ENCODE data around the gene C12orf56. TPM values are rescaled to one million over a fixed set of nuclear protein-coding genes. Genes with fewer than 3 reads are reported as not detected.

C12orf56 gene
- total RNA-seq, 1 experiment from 2014 or later: not detected

DNA sequence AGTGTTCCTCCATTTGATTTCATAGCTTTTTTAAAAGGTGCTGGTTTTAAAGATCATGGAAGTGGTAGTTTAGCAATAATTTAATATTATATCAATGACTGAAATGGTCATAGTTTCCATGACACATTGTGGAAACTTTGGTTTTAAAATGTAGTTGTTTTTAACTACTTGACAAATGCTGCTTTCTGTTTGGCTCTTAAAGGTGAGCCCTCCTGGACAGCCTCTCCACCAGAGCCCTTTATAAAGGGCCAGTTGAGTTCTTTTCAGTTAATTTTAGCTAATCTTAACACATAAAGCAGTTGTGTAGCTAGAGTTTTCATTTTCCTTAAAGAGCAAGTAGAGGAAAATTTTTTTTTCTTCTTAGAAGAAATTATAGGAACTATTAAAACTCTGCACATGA is 27.7 kb upstream of the C12orf56 start:
- Histone ChIP-seq H3K4me1 (ENCODE audit: control insufficient read depth in 1 of 2, insufficient read depth in 2 of 2, low read length in 2 of 2) (no peaks in the 10 kb centered on the region), H3K9me3 (ENCODE audit: control insufficient read depth in 1 of 2, insufficient read depth in 1 of 2, low read depth in 1 of 2, low read length in 2 of 2) (no peaks in the 10 kb centered on the region), H3K9ac (ENCODE audit: low read length) (no peak overlapping the region), H4K20me1 (ENCODE audit: insufficient read depth) (peaks cover 6% of the 10 kb centered on the region; the same call in 1 of the 2 replicates), H3K4me3 (replicated peaks in 1 of 2; ENCODE audit: low read depth in 1 of 2, low read length in 2 of 2) (no peak overlapping the region), H2AFZ (ENCODE audit: low read depth, low read length, poor library complexity, severe bottlenecking) (no peak overlapping the region), H3K27me3 (ENCODE audit: insufficient read depth, low read length) (no peaks in the 10 kb centered on the region), H3K36me3 (ENCODE audit: control insufficient read depth in 1 of 2, insufficient read depth in 2 of 2, low read length in 2 of 2) (peaks cover 70 to 81% of the 10 kb centered on the region in 2 experiments), H3K9me2 (ENCODE audit: insufficient read depth) (no peaks in the 10 kb centered on the region), H3K27ac (ENCODE audit: low read depth, low read length) (no peak overlapping the region), H3K79me2 (ENCODE audit: insufficient read depth, low read length) (peaks cover 22% of the 10 kb centered on the region), H3K4me2 (ENCODE audit: low read length) (no peak overlapping the region)
- TF ChIP-seq FOSL1 (IDR thresholded peaks at IDR 0.05; ENCODE audit: low read depth): no peak
- TF ChIP-seq, protein P1, sequence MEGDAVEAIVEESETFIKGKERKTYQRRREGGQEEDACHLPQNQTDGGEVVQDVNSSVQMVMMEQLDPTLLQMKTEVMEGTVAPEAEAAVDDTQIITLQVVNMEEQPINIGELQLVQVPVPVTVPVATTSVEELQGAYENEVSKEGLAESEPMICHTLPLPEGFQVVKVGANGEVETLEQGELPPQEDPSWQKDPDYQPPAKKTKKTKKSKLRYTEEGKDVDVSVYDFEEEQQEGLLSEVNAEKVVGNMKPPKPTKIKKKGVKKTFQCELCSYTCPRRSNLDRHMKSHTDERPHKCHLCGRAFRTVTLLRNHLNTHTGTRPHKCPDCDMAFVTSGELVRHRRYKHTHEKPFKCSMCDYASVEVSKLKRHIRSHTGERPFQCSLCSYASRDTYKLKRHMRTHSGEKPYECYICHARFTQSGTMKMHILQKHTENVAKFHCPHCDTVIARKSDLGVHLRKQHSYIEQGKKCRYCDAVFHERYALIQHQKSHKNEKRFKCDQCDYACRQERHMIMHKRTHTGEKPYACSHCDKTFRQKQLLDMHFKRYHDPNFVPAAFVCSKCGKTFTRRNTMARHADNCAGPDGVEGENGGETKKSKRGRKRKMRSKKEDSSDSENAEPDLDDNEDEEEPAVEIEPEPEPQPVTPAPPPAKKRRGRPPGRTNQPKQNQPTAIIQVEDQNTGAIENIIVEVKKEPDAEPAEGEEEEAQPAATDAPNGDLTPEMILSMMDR (IDR thresholded peaks at IDR 0.05 in 2 of 3, conservative IDR thresholded peaks at IDR 0.05 in 1 of 3; ENCODE audit: borderline replicate concordance in 1 of 3, insufficient read depth in 1 of 3, low read depth in 2 of 3, low read length in 2 of 3): no peak
- no peak for TF ChIP-seq ZFX (IDR thresholded peaks at IDR 0.05)
- TF ChIP-seq RAD21 (IDR thresholded peaks at IDR 0.05; ENCODE audit: low read depth): no peak
- TF ChIP-seq ZBTB33 (IDR thresholded peaks at IDR 0.05; ENCODE audit: extremely low read depth, insufficient replicate concordance, low read length): no peak
- TF ChIP-seq ATF3 (IDR thresholded peaks at IDR 0.05): no peak
- TF ChIP-seq, protein P2, sequence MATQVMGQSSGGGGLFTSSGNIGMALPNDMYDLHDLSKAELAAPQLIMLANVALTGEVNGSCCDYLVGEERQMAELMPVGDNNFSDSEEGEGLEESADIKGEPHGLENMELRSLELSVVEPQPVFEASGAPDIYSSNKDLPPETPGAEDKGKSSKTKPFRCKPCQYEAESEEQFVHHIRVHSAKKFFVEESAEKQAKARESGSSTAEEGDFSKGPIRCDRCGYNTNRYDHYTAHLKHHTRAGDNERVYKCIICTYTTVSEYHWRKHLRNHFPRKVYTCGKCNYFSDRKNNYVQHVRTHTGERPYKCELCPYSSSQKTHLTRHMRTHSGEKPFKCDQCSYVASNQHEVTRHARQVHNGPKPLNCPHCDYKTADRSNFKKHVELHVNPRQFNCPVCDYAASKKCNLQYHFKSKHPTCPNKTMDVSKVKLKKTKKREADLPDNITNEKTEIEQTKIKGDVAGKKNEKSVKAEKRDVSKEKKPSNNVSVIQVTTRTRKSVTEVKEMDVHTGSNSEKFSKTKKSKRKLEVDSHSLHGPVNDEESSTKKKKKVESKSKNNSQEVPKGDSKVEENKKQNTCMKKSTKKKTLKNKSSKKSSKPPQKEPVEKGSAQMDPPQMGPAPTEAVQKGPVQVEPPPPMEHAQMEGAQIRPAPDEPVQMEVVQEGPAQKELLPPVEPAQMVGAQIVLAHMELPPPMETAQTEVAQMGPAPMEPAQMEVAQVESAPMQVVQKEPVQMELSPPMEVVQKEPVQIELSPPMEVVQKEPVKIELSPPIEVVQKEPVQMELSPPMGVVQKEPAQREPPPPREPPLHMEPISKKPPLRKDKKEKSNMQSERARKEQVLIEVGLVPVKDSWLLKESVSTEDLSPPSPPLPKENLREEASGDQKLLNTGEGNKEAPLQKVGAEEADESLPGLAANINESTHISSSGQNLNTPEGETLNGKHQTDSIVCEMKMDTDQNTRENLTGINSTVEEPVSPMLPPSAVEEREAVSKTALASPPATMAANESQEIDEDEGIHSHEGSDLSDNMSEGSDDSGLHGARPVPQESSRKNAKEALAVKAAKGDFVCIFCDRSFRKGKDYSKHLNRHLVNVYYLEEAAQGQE (IDR thresholded peaks at IDR 0.05; ENCODE audit: low read depth): no peak
- TF ChIP-seq, protein P3, sequence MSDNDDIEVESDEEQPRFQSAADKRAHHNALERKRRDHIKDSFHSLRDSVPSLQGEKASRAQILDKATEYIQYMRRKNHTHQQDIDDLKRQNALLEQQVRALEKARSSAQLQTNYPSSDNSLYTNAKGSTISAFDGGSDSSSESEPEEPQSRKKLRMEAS (IDR thresholded peaks at IDR 0.05): no peak
- TF ChIP-seq EZH2 (IDR thresholded peaks at IDR 0.05): no peak
- no peak for TF ChIP-seq POLR2AphosphoS5 (IDR thresholded peaks at IDR 0.05; ENCODE audit: low read depth, low read length)
- TF ChIP-seq CEBPB (IDR thresholded peaks at IDR 0.05; ENCODE audit: low read depth): no peak
- no peak for TF ChIP-seq YY1 (IDR thresholded peaks at IDR 0.05; ENCODE audit: extremely low read depth, insufficient replicate concordance, low read depth, low read length)
- no peak for TF ChIP-seq POLR2A (IDR thresholded peaks at IDR 0.05; ENCODE audit: borderline replicate concordance, extremely low read depth, insufficient read depth, insufficient read length)
- TF ChIP-seq CBX3 (IDR thresholded peaks at IDR 0.05; ENCODE audit: low read depth): no peak
- TF ChIP-seq SIN3A (IDR thresholded peaks at IDR 0.05; ENCODE audit: low read depth): no peak
- no peak for TF ChIP-seq EZH2phosphoT487 (IDR thresholded peaks at IDR 0.05; ENCODE audit: borderline replicate concordance)
- TF ChIP-seq ELF1 (IDR thresholded peaks at IDR 0.05; ENCODE audit: borderline replicate concordance, low read depth): no peak
- TF ChIP-seq TCF7L2 (IDR thresholded peaks at IDR 0.05; ENCODE audit: borderline replicate concordance, extremely low read depth, insufficient read depth, insufficient read length): no peak
- TF ChIP-seq ZNF274 (IDR thresholded peaks at IDR 0.05; ENCODE audit: low read depth, low read length): no peak
- intact Hi-C loops (cut with micrococcal nuclease): no loop called here
- ChIA-PET CTCF (no interaction called here), RAD21 (ENCODE audit: low non-redundant PET in 1 of 2, low total read pairs in 2 of 2, uncharacterized antibody in 2 of 2, unreplicated experiment in 2 of 2) (no interaction called here), POLR2A (interaction anchor here (1.7 kb wide), 1 partner anchor 14 kb away, joined by 6 read pairs; the partner anchor contains the start of gene XPOT)
- DNase-seq (ENCODE audit: low read depth, low spot score): no peak
- ATAC-seq: no peak
- no TSS peak for BruUV-seq (replicated peaks)
